ENCODE measurements around the gene MEGF11.

Gene MEGF11

GRCh38 chr15:66237513-66238235, 15.9 kb downstream of the MEGF11 start:
- DNase-seq (ENCODE audit: insufficient read length, low spot score) (no peak), FAIRE-seq (no peak)
- no peak for TF ChIP-seq CTCF (IDR thresholded peaks at IDR 0.05; ENCODE audit: insufficient read depth, missing control alignments)

- FAIRE-seq = no peak
- no peak for TF ChIP-seq CTCF (IDR thresholded peaks at IDR 0.05; ENCODE audit: insufficient read depth, missing control alignments)
- no peak for DNase-seq (ENCODE audit: insufficient read length, low spot score)
Measured at GRCh38 chr15:66236806-66237375, 16.7 kb downstream of the MEGF11 start.

GRCh38 chr15:66235866-66236265, 17.7 kb downstream of the MEGF11 start:
- no peak for FAIRE-seq
- TF ChIP-seq CTCF (IDR thresholded peaks at IDR 0.05; ENCODE audit: insufficient read depth, missing control alignments) = no peak
- DNase-seq (ENCODE audit: insufficient read length, low spot score) = no peak

GRCh38 chr15:66234798-66235197, 18.8 kb downstream of the MEGF11 start:
- no peak for DNase-seq (ENCODE audit: insufficient read length, low spot score)
- FAIRE-seq = no peak
- no peak for TF ChIP-seq CTCF (IDR thresholded peaks at IDR 0.05; ENCODE audit: insufficient read depth, missing control alignments)

- FAIRE-seq (no peak), DNase-seq (ENCODE audit: insufficient read length, low spot score) (no peak)
- TF ChIP-seq CTCF (IDR thresholded peaks at IDR 0.05; ENCODE audit: insufficient read depth, missing control alignments) = no peak
Measured at GRCh38 chr15:66233487-66234415, 19.8 kb downstream of the MEGF11 start.

GRCh38 chr15:66232267-66232625, 21.3 kb downstream of the MEGF11 start:
- no peak for DNase-seq (ENCODE audit: insufficient read length, low spot score)
- FAIRE-seq = no peak
- no peak for TF ChIP-seq CTCF (IDR thresholded peaks at IDR 0.05; ENCODE audit: insufficient read depth, missing control alignments)

Data from D721Med (cell line).